Pancreas (tissue), 10 donors: ENCODE measurements around the gene FGFR3. TPM values are rescaled to one million over a fixed set of nuclear protein-coding genes. Genes with fewer than 3 reads are reported as not detected.

ENCODE experiments used
- ATAC-seq, 4 donors: fragments of 200-7000 bp; cut with Tn5 transposase; one replicate each; pipeline versions ENCODE4 v1.8.0 to v1.9.1; 2020; ENCODE audit warnings: mild to moderate bottlenecking in 4 of 4, moderate library complexity in 4 of 4
- DNase-seq, 6 donors: peaks; one replicate each; pipeline ENCODE4 v3.0.0-alpha.2; 2020
- FAIRE-seq: peaks from 2 replicates; lab custom pipeline; 2012; peaks lifted over from hg19 to GRCh38; lab: Jason Lieb, UNC
- H3K27ac ChIP-seq, 4 donors: fragments of 200-600 bp; sonication (generic); 1 replicate in 3 of 4; 2 replicates in 1 of 4; pipeline versions ENCODE4 v1.5.0 to v1.8.0; 2020
- H3K27me3 ChIP-seq, 4 donors: fragments of 200-600 bp; one replicate each; pipeline ENCODE4 v1.8.0; 2021
- H3K36me3 ChIP-seq, 3 donors: fragments of 200-600 bp; sonication (generic) in 1 of 3; one replicate each; pipeline versions ENCODE4 v1.5.0 to v1.8.0; 2020 to 2021
- H3K4me1 ChIP-seq, 3 donors: fragments of 200-600 bp; one replicate each; pipeline ENCODE4 v1.8.0; 2021
- H3K4me3 ChIP-seq, 4 donors: fragments of 200-600 bp; sonication (generic) in 2 of 4; one replicate each; pipeline versions ENCODE4 v1.5.0 to v1.8.0; 2020 to 2021
- H3K9me3 ChIP-seq, 4 donors: fragments of 200-600 bp; one replicate each; pipeline ENCODE4 v1.8.0; 2021
- CTCF ChIP-seq, 4 donors: fragments of 200-600 bp; sonication (generic) in 3 of 4; IDR thresholded peaks; one replicate each; pipeline versions ENCODE4 v1.5.0 to v1.8.0; 2021; ENCODE audit warnings: antibody characterized with exemption in 4 of 4
- WGBS, 2 donors: extraction: QIAGEN DNeasy Blood & Tissue Kit; methylation state at CpG; one replicate each; pipeline ENCODE4 v1.1.7; 2013; 5-methylcytosine and 5-hydroxymethylcytosine counted together
- intact Hi-C, 3 donors: fragments of 100-400 bp; cut with DNase I; formaldehyde crosslinking; loops; one replicate each; pipeline versions ENCODE4 v1.11.1 to v1.14.2; 2022
- polyA plus RNA-seq, 2 donors: library from polyadenylated mRNA; stranded (reverse); fragments of 200-250 nt; gene quantifications; one replicate each; pipeline ENCODE4 v1.2.3, GENCODE V29; 2013
- total RNA-seq, 6 donors: library from RNA; stranded (reverse); fragmentation: NEBNext Ultra II Directional in 4 of 6; extraction: Animal tissue kit (Norgen Biotek cat#: 25700) in 4 of 6; gene quantifications; one replicate each; pipeline versions ENCODE4 v1.2.1 to v1.2.4, GENCODE V29; 2021 to 2023
- donor health status: healthy with polysubstance abuse.
- donor health status: DM: no; HTN: no; CAD: no; lungs with moderate emphysema.
- donor health status: DM: no; HTN: no; CAD: no.
- donor health status: control.
- donor health status: control.
- donor health status: Bipolar disorder and iron deficiency.
- donor health status: DM: yes; HTN: yes; CAD: no.
- donor health status: DM: no; HTN: no; CAD: no.
- donor health status: DM: no; HTN: no; CAD: no.
- donor health status: DM: yes; HTN: yes; CAD: no.

FGFR3 gene
- total and polyA plus RNA-seq, 8 donors = 40.4 to 300 (median 64.8) TPM

- H3K4me3 ChIP-seq = peak overlapping the region in 2 of 4 donors; percentile 42 to 49
- H3K27me3 ChIP-seq = no peaks in the 10 kb centered on the region
- ATAC-seq (peak; percentile 26 to 54 (median 40)), DNase-seq (peak in 3 of 6 donors; percentile 45 to 67 (median 49)), FAIRE-seq (no peak)
- TF ChIP-seq CTCF (IDR thresholded peaks at IDR 0.05) = no peak
- H3K4me1 ChIP-seq = peaks cover 0 to 2% (median 0%) of the 10 kb centered on the region in 3 donors
- H3K9me3 ChIP-seq = no peaks in the 10 kb centered on the region
- intact Hi-C loops = no loop called here
- 28 to 41% methylated on average over 26 to 41 of the region's 41 CpGs for WGBS, 2 donors
- H3K27ac ChIP-seq = peak overlapping the region; percentile 85 to 88 (median 86)
- H3K36me3 ChIP-seq = no peaks in the 10 kb centered on the region
Measured at GRCh38 chr4:1766106-1767060, 26.7 kb upstream of the FGFR3 start.

GRCh38 chr4:1767061-1767769 lies 25.9 kb upstream of the FGFR3 start:
- Histone ChIP-seq H3K4me3 (peak overlapping the region in 3 of 4 donors; percentile 23 to 49 (median 42)), H3K27me3 (no peaks in the 10 kb centered on the region), H3K4me1 (peaks cover 0 to 2% (median 0%) of the 10 kb centered on the region in 3 donors), H3K27ac (peak overlapping the region; percentile 85 to 89 (median 86)), H3K9me3 (no peaks in the 10 kb centered on the region), H3K36me3 (no peaks in the 10 kb centered on the region)
- peak; percentile 4 to 29 (median 26) for ATAC-seq
- WGBS, 2 donors = 2 to 7% methylated on average over 20 to 82 of the region's 84 CpGs
- TF ChIP-seq CTCF (IDR thresholded peaks at IDR 0.05) = no peak
- intact Hi-C loops = no loop called here
- DNase-seq = peak in 2 of 6 donors; percentile 45 to 72
- no peak for FAIRE-seq

GRCh38 chr4:1767770-1768366 lies 25.2 kb upstream of the FGFR3 start:
- peak; percentile 20 to 30 (median 24) for ATAC-seq

More at GRCh38 chr4:1767770-1768366, 25.2 kb upstream of the FGFR3 start:
- H3K4me1 ChIP-seq = peaks cover 0 to 2% (median 0%) of the 10 kb centered on the region in 3 donors
- FAIRE-seq (no peak), DNase-seq (peak in 3 of 6 donors; percentile 60 to 75 (median 61))
- H3K4me3 ChIP-seq = peak overlapping the region in 3 of 4 donors; percentile 23 to 49 (median 42)
- intact Hi-C loops = no loop called here
- H3K36me3 ChIP-seq = no peaks in the 10 kb centered on the region
- WGBS, 2 donors = 22 to 39% methylated on average over 13 to 27 of the region's 32 CpGs
- no peaks in the 10 kb centered on the region for H3K27me3 ChIP-seq
- peak overlapping the region; percentile 84 to 89 (median 86) for H3K27ac ChIP-seq
- peak in 1 of 4 donors; percentile 12 for TF ChIP-seq CTCF (IDR thresholded peaks at IDR 0.05)
- H3K9me3 ChIP-seq = no peaks in the 10 kb centered on the region
